AG09309 (cell line): ENCODE data around the gene ATM.
"Not testable (repeated sequence)": the region's sequence is repeated elsewhere in the genome, so short reads cannot be mapped to it uniquely, and the experiment has no call there.

Source experiments
- DNase-seq: peaks from one replicate; pipeline ENCODE4 v3.0.0-alpha.2; 2010; ENCODE audit warnings: low read depth
- H3K4me3 ChIP-seq: 2 replicates; pipeline ENCODE4 v1.5.1; 2011; ENCODE audit warnings: mild to moderate bottlenecking, low read depth, low read length, moderate library complexity; ENCODE audit not compliant: control insufficient read depth
- CTCF ChIP-seq: IDR thresholded peaks from 2 replicates; pipeline ENCODE4 v1.5.1; 2011; ENCODE audit warnings: mild to moderate bottlenecking, low read depth, low read length, inconsistent platforms; ENCODE audit not compliant: insufficient read depth, control insufficient read depth; ENCODE audit errors: missing control alignments

Gene ATM

GRCh38 chr11:108278546-108278945, 55.7 kb downstream of the ATM start:
- no peak for DNase-seq
- no peak overlapping the region for H3K4me3 ChIP-seq
- no peak for TF ChIP-seq CTCF

- no peak for TF ChIP-seq CTCF
- DNase-seq: no peak
- H3K4me3 ChIP-seq: no peak overlapping the region
Observed at GRCh38 chr11:108278954-108279353, 56.1 kb downstream of the ATM start.

- no peak overlapping the region for H3K4me3 ChIP-seq
- TF ChIP-seq CTCF: no peak
- DNase-seq: no peak
Observed at GRCh38 chr11:108286370-108286769, 63.5 kb downstream of the ATM start.

GRCh38 chr11:108286956-108287355, 64.1 kb downstream of the ATM start:
- DNase-seq: no peak
- no peak for TF ChIP-seq CTCF
- no peak overlapping the region for H3K4me3 ChIP-seq

- not testable (repeated sequence) for DNase-seq, H3K4me3 ChIP-seq
Observed at GRCh38 chr11:108289066-108289465, 66.2 kb downstream of the ATM start.

GRCh38 chr11:108289699-108290098, 66.8 kb downstream of the ATM start:
- no peak for DNase-seq
- TF ChIP-seq CTCF: no peak
- H3K4me3 ChIP-seq: no peak overlapping the region

GRCh38 chr11:108293229-108293628, 70.4 kb downstream of the ATM start:
- no peak overlapping the region for H3K4me3 ChIP-seq
- DNase-seq: no peak
- TF ChIP-seq CTCF: no peak
